GM15510 (cell line): ENCODE measurements around the gene COL4A3.

Source experiments
- POLR2A ChIP-seq: IDR thresholded peaks from 3 replicates; pipeline ENCODE4 v1.6.1; 2011; ENCODE audit warnings: borderline replicate concordance; ENCODE audit not compliant: insufficient read length; ENCODE audit errors: extremely low read depth

The COL4A3 gene

GRCh38 chr2:227148106-227148505 is 16.3 kb upstream of the COL4A3 start:
- no peak for TF ChIP-seq POLR2A

- no peak for TF ChIP-seq POLR2A
These were observed 14.0 kb upstream of the COL4A3 start for GRCh38 chr2:227150222-227150936.

GRCh38 chr2:227152093-227152766 is 12.2 kb upstream of the COL4A3 start:
- TF ChIP-seq POLR2A, result no peak

DNA sequence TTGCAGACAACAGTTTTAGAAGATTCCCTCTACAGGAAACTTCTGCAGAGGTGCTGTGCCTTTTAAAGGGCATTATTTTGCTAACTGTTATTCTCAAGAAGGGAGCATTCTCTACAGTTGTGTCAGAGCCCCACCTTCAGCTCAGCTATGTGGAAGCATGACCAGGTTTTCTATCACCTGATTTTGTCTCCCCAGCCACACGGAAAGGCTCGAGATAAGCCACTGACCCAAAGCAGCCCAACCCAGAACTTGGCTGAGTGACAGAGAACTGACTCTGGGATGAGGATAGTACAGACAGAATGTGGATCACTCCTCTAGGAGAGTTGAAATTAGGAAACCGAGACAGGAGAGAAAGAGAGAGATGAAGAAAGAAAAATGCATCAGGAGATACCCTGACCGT is 11.1 kb upstream of the COL4A3 start:
- no peak for TF ChIP-seq POLR2A

- TF ChIP-seq POLR2A, result no peak
These were observed 10.5 kb upstream of the COL4A3 start for GRCh38 chr2:227153758-227154486.

DNA sequence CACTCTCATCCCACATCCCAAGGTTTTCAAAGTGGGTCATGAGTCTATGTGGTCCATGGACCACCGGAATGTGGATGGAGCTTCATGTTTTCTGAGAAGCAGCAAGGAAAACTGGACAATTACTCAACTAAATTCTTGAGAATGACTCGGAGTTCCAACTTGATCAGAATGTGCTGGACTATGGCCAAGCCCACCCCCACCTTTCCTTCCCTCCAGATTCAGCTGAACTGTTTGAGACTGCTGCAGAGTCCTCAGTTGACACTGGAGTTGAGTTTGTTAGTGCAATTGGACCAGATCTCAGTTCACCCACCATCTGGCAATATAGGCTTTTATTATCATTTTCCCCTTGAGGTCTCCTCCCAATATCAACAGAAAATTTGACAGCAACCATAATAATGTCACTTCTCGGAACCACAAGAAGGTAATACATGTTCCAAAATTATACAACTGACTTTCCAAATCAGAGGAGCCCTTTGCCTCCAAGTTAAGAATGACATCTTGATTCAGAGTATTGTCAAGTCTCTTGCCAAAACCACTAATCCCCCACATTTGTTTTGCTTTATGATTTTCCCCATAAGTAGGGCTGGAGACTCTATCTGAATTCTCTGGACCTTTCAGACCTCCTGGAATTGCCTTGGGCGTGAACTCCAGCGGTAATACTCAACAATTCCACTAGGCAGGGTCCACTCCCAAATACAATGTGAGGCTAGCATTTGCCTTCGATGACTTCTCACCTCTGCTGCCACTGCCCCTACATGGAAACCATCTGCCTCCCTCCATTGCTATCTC is 9.2 kb upstream of the COL4A3 start:
- TF ChIP-seq POLR2A, result no peak

DNA sequence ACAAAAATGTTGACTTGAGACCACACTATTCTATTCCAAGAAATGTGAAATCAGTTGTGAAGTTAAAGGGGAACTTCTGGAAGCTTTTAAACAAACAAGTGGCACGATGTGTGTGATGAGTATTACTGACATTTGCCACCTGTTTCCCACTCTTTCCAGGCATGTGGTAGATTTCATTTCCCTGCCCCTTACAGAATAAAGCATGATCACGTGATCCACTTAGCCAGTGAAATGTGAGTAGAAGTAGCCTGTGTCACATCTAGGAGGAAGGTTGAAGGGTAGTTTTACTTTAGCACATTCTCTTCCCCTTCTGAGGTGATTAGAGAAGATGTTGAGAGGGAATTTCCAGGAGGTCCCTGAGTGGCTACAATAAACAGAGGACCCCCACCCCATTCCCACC is 4.3 kb upstream of the COL4A3 start:
- no peak for TF ChIP-seq POLR2A

GRCh38 chr2:227161947-227162346 is 2.5 kb upstream of the COL4A3 start:
- no peak for TF ChIP-seq POLR2A

DNA sequence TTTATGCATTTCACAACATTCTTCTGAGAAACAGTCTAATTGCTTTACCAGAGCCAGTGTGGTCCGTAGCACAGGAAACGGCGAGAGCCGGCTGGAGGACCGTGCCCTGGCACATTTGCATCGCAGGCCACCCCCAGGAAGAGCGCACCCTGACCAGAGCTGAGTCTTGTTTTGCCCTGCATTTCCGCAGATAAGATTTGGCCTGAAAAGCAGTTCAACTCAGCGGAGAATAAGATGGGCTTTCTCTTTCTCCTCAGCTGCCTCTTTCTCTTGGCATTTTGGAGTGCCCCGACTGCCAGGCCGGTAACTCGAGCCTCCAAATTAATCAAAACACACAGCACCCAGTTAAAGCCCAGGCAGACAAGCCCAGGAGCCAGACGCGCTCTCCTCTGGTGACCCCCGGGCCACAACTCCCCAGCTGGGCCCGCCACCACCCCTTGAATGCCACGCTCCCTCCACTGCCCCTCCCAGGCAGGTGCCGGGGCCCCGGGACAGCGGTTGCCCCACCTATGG is 883 bp upstream of the COL4A3 start:
- peak; percentile 24 for TF ChIP-seq POLR2A

GRCh38 chr2:227164763-227165291 is 403 bp downstream of the COL4A3 start:
- peak; percentile 15 for TF ChIP-seq POLR2A

DNA sequence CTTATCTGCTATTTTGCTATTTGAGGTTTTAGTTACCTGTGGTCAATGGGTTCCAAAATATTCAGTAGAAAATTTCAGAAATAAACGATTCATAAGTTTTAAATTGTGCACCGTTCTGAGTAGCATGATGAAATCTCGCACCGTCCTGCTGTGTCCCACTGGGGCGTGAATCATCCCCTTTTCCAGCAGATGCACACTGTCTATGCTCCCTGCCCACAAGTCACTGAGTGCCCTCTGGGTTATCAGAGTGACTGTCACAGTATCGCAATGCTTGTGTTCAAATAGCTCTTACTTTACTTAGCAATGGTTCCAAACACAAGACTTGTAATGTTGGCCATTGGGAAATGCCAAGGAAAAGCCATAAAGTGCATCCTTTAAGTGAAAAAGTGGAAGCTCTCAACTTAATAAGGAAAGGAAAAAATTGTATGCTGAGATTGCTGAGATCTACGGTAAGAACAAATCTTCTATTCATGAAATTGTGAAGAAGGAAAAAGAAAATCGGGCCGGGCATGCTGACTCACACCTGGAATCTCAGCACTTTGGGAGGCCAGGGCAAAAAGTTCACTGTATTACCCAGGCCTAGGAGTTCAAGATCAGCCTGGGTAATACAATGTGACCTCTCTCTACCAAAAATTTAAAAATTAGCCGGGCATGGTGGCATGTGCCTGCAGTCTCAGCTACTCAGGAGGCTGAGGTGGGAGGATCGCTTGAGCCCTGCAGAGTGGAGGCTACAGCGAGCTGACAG is 13.3 kb downstream of the COL4A3 start:
- no peak for TF ChIP-seq POLR2A

DNA sequence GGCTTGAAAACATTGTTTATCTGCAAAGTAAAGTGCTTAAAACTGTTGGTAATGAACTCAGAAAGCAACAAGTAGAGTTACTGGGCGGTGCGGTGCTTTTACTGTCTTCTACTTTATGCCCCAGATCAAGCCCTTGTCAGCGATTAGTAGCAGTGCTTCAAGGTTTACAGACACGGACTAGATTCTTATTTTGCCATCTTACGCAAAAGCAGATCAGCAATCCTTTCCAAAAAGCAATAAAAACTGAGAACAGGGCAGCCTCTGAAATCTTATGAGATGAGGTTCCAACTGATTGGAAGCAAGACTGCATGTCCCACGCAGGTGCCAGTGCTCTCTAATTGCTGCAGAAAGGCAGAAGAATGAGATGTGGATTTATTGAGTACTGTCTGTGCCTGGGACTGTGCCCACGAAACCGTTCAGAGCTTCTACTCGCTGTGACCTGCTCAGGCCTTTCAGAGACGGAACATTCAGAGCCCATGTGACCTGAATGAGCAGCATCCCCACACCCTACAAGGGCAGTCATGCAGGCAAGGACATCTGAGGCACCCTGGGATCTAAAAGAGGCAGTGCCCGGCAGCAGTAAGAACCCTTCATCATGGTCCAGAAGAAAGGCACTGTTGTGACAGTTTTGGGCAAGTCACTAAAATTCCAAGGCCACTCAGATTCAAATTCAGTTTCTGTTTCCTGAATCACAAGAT is 15.7 kb downstream of the COL4A3 start:
- no peak for TF ChIP-seq POLR2A

DNA sequence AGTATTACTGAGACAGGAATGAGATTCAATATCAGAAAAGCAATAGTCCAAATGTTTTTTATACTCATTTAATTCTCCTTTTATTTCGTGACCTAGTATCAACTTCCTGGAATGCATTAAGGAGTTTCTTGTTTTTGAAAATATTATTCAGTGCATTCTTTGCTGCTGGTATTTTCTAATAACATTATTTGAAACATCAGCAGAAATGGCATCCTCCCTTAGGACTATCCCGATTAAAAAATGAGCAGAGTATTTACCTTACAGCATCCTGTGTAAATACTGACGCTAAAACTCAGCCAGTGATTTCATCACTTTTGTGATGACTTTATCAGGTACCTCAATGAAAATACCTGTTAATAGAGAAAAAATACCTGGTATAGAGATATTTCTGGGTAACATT is 16.3 kb downstream of the COL4A3 start:
- TF ChIP-seq POLR2A, result no peak
